GM21515 (cell line): ENCODE results near the gene CIDEB.
A peak's percentile ranks its signal among the peaks of the same experiment; 100 is the strongest.

ENCODE experiments used
- ATAC-seq: cut with Tn5 transposase; IDR thresholded peaks from one replicate; pipeline ENCODE4 v1.9.1; 2021; ENCODE audit not compliant: unreplicated experiment

CIDEB gene

GRCh38 chr14:24270537-24271133 is 37.1 kb downstream of the CIDEB start:
- ATAC-seq: peak; percentile 1

- ATAC-seq: no peak
These were observed 37.8 kb downstream of the CIDEB start for GRCh38 chr14:24269910-24270536.

GRCh38 chr14:24269368-24269767 is 38.4 kb downstream of the CIDEB start:
- ATAC-seq: no peak

GRCh38 chr14:24268225-24268624 is 39.6 kb downstream of the CIDEB start:
- no peak for ATAC-seq

GRCh38 chr14:24267516-24267915 is 40.3 kb downstream of the CIDEB start:
- ATAC-seq: no peak

- no peak for ATAC-seq
These were observed 41.2 kb downstream of the CIDEB start for GRCh38 chr14:24266344-24267244.

- ATAC-seq: no peak
These were observed 43.5 kb downstream of the CIDEB start for GRCh38 chr14:24264298-24264697.

- ATAC-seq: no peak
These were observed 43.9 kb downstream of the CIDEB start for GRCh38 chr14:24263848-24264247.

GRCh38 chr14:24262821-24263733 is 44.7 kb downstream of the CIDEB start, which contains the start of gene TGM1:
Gene TGM1 (minus strand): TSS chr14:24263177. CDS start chr14:24262352, 825 bp downstream.
- no peak for ATAC-seq

- ATAC-seq: no peak
These were observed 45.8 kb downstream of the CIDEB start for GRCh38 chr14:24261969-24262327.

GRCh38 chr14:24261256-24261968 is 46.4 kb downstream of the CIDEB start:
- no peak for ATAC-seq

GRCh38 chr14:24260780-24261157 is 47.0 kb downstream of the CIDEB start:
- no peak for ATAC-seq

GRCh38 chr14:24260026-24260779 is 47.6 kb downstream of the CIDEB start:
- no peak for ATAC-seq

GRCh38 chr14:24259282-24260025 is 48.3 kb downstream of the CIDEB start:
- ATAC-seq: no peak

- ATAC-seq: no peak
These were observed 49.1 kb downstream of the CIDEB start for GRCh38 chr14:24258548-24259265.

- ATAC-seq: no peak
These were observed 49.7 kb downstream of the CIDEB start for GRCh38 chr14:24258119-24258518.

- no peak for ATAC-seq
These were observed 50.8 kb downstream of the CIDEB start for GRCh38 chr14:24256960-24257359.
